Progenitor cell of endocrine pancreas (in vitro differentiated cells): ENCODE data around the gene GALNT2. TPM values are rescaled to one million over a fixed set of nuclear protein-coding genes. Genes with fewer than 3 reads are reported as not detected.

Source experiments
- DNase-seq: peaks from one replicate; pipeline ENCODE4 v3.0.0; 2021; ENCODE audit warnings: low spot score; ENCODE audit not compliant: unreplicated experiment
- H3K27ac Mint-ChIP-seq: 2 replicates; pipeline ENCODE4 v1.8.0; 2021; ENCODE audit warnings: mild to moderate bottlenecking, moderate library complexity, mixed read lengths
- H3K27me3 Mint-ChIP-seq: 2 replicates; pipeline ENCODE4 v1.8.0; 2021; ENCODE audit warnings: mixed read lengths
- H3K36me3 Mint-ChIP-seq: 2 replicates; pipeline ENCODE4 v1.8.0; 2022; ENCODE audit warnings: mixed read lengths; ENCODE audit not compliant: insufficient read depth
- H3K4me1 Mint-ChIP-seq: 2 replicates; pipeline ENCODE4 v1.8.0; 2021; ENCODE audit warnings: low read depth, mixed read lengths
- H3K4me3 Mint-ChIP-seq: 2 replicates; pipeline ENCODE4 v1.8.0; 2021; ENCODE audit warnings: low read depth, mild to moderate bottlenecking, moderate library complexity, mixed read lengths
- H3K9me3 Mint-ChIP-seq: 2 replicates; pipeline ENCODE4 v1.8.0; 2021; ENCODE audit warnings: low read depth, mixed read lengths
- total RNA-seq: library from RNA; stranded (reverse); gene quantifications from 2 replicates; pipeline ENCODE4 v1.2.1, GENCODE V29; 2021
- TF ChIP-seq, protein P1 (sequence below): fragments of 200-600 bp; sonication (generic); IDR thresholded peaks from one replicate; pipeline ENCODE4 v1.5.0; 2021; ENCODE audit warnings: antibody characterized with exemption, mild to moderate bottlenecking; ENCODE audit not compliant: unreplicated experiment

The GALNT2 gene
- total RNA-seq, 1 donor from 2014 or later: 95.2 TPM

DNA sequence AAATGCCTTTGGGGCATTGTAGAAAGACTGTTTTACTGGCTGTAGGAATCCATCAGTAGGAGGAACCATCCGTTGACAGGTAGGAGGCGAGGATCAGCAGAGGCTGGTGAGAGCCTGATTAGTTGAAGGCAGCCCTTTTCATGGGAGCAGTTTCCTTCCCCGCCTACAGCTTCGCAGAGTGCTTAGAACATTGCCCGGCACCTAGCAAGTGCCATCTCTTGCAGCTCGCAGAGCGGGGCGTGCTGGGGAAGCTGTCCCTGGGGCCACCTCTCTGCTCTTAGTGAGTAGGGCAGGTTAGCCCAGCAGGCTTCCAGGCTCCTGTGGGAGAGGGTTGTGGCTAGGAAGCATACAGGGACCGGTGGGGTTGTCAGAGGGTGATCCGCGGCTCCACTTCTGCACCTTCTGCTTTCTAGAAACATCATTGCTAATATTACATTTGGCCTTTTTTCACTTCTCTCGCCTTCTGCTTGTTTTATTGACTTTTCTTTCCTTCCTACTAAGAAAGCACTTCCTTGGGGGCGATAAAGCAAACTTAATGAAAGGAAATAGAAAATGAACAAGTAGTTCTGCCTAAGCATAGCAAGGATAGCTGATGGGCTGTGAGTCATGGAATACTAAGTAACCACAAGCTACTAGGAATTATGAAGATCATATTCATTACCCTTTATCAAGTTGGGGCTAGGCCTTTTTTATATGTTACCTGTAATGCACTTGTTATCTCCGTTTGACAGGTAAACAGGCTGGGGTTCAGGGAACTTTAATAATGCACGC, 176.7 kb downstream of the GALNT2 start:
- H3K4me1 Mint-ChIP-seq: peaks cover 5% of the 10 kb centered on the region
- H3K36me3 Mint-ChIP-seq: peaks cover 27% of the 10 kb centered on the region
- H3K27ac Mint-ChIP-seq: peak overlapping the region; percentile 46
- H3K9me3 Mint-ChIP-seq: peaks cover 7% of the 10 kb centered on the region
- H3K4me3 Mint-ChIP-seq: no peak overlapping the region
- no peak for DNase-seq
- TF ChIP-seq, protein P1, sequence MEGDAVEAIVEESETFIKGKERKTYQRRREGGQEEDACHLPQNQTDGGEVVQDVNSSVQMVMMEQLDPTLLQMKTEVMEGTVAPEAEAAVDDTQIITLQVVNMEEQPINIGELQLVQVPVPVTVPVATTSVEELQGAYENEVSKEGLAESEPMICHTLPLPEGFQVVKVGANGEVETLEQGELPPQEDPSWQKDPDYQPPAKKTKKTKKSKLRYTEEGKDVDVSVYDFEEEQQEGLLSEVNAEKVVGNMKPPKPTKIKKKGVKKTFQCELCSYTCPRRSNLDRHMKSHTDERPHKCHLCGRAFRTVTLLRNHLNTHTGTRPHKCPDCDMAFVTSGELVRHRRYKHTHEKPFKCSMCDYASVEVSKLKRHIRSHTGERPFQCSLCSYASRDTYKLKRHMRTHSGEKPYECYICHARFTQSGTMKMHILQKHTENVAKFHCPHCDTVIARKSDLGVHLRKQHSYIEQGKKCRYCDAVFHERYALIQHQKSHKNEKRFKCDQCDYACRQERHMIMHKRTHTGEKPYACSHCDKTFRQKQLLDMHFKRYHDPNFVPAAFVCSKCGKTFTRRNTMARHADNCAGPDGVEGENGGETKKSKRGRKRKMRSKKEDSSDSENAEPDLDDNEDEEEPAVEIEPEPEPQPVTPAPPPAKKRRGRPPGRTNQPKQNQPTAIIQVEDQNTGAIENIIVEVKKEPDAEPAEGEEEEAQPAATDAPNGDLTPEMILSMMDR: no peak
- no peaks in the 10 kb centered on the region for H3K27me3 Mint-ChIP-seq

DNA sequence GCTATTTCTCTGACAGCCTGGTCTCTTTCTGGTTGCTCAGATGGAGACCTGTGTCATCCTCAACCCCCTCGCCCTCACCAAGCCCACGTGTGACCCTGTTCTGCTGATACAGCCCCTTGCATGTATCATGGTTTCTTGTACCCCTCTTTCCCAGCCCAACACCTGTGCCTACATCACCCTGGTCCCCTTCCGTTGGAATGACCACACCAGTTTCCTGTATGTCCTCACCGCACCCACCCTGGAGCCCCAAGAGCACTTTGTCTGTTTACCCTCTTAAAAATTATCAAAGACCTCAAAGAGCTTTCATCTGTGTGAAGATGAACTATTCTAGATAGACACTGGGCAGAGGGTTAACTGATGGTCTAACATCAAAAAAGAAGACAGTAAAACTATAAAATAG, 179.5 kb downstream of the GALNT2 start:
- H3K9me3 Mint-ChIP-seq: no peaks in the 10 kb centered on the region
- H3K4me3 Mint-ChIP-seq: no peak overlapping the region
- peaks cover 5% of the 10 kb centered on the region for H3K4me1 Mint-ChIP-seq
- peaks cover 20% of the 10 kb centered on the region for H3K36me3 Mint-ChIP-seq
- H3K27me3 Mint-ChIP-seq: no peaks in the 10 kb centered on the region
- no peak overlapping the region for H3K27ac Mint-ChIP-seq
- DNase-seq: no peak
- TF ChIP-seq, protein P1: no peak

DNA sequence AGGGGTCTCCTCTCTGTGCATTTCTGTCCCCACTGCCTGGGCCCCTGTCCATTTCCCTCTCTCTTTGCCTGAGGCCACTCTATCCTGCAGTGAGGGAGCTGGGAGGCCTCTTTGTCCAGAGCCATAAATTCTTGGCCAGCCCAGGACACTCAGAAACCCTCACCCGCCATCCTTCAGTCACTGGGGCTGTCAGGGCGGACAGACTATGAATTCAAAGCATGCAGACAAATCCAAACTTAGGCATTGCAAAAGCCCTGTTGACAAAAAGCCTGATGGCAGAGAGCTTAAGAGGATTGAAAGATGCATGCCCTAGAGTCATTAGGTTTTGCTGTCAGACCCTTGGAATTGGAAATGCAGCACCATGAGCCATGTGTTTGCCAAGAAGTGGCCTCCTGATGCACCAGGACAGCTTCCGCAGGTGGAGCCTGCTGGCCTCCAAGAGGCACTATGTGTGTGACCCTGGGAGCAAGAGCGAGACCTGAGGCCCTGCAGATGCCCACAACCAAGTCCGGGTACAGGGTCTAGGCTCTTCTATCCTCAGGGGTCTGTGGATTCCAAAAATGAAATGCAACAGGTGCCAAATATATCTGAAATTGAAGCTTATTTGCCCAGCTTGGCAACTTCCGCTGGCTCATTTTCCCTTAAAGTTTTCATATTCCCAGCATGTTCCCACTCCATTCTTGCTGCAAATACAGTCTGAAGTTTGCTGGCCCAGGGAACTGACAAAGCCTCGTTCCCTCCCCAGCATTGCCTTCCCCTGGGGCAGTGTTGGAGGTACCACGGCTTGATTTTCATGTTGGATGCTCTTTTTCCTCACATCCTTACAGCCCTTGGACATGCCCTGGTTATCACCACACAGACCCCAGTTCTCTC, 181.2 kb downstream of the GALNT2 start:
- no peaks in the 10 kb centered on the region for H3K27me3 Mint-ChIP-seq
- peak overlapping the region; percentile 82 for H3K27ac Mint-ChIP-seq
- no peaks in the 10 kb centered on the region for H3K9me3 Mint-ChIP-seq
- peaks cover 5% of the 10 kb centered on the region for H3K4me1 Mint-ChIP-seq
- no peak for DNase-seq
- H3K4me3 Mint-ChIP-seq: no peak overlapping the region
- TF ChIP-seq, protein P1: no peak
- H3K36me3 Mint-ChIP-seq: peaks cover 16% of the 10 kb centered on the region

DNA sequence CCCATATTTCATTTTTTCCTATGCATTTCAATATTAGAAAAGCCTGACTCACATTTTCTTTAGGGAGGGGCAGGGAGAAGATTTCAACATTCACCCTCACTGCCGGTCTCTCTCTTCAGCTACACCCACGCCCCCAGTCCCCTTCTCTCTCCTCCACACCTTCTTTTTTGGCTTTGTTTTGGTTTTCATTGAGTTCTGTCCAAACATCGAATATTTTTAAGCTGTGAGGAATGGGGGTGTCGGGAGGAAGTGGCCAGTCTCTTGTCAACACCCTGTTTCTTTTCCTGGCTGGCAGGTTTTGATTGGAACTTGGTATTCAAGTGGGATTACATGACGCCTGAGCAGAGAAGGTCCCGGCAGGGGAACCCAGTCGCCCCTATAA, 181.8 kb downstream of the GALNT2 start:
- DNase-seq: no peak
- Mint-ChIP-seq H3K27ac (no peak overlapping the region), H3K4me1 (peaks cover 4% of the 10 kb centered on the region), H3K4me3 (no peak overlapping the region), H3K36me3 (peaks cover 19% of the 10 kb centered on the region), H3K9me3 (no peaks in the 10 kb centered on the region), H3K27me3 (no peaks in the 10 kb centered on the region)
- TF ChIP-seq, protein P1: no peak

DNA sequence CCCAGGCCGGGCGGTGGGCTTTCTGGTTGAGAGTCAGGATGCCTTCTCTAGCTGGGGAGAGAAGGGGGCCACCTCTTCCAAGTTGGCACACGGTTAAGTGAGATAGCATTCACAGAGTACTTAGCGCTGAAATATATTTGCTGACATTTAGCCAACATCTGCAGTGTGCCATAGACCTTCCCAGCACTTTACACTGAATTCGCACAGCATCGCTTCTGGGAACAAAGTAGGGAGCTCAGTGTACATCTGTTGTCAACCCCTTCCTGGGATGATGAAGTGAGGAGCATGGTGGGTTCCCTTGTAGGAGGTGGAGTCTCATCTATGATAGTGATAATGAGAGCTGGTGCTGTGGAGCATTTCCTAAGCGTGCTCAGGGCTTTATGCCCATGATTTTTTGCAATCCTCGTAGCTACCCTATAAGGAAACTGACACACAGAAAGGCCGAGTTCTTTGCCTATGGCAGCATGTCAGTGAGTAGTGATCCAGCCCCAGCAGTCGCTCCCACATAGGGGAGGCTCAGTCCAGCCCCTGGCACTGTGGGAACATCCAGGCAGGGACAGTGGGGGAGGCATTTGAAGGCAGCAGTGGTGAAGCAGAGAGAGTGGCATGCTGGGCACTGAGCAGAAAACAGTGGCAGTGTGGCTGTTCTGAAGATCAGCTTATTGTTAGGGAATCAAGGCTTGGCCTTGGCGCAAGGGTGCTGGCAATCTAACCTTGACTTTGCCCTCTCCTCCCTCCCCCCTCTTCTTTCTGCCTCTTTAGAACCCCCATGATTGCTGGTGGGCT, 182.8 kb downstream of the GALNT2 start:
- no peak overlapping the region for H3K27ac Mint-ChIP-seq
- H3K4me1 Mint-ChIP-seq: peaks cover 4% of the 10 kb centered on the region
- no peak for DNase-seq
- TF ChIP-seq, protein P1: no peak
- H3K27me3 Mint-ChIP-seq: no peaks in the 10 kb centered on the region
- H3K36me3 Mint-ChIP-seq: peaks cover 21% of the 10 kb centered on the region
- H3K4me3 Mint-ChIP-seq: no peak overlapping the region
- H3K9me3 Mint-ChIP-seq: no peaks in the 10 kb centered on the region
